T1000 (cell line): Measurements from ENCODE around the gene CNP.
"Not testable (repeated sequence)": the region's sequence is repeated elsewhere in the genome, so short reads cannot be mapped to it uniquely, and the experiment has no call there.

Experiments used
- DNase-seq: peaks from one replicate; lab custom pipeline; 2025; ENCODE audit warnings: mixed read lengths; lab: John Stamatoyannopoulos, UW

CNP gene

GRCh38 chr17:41966463-41967140, at the start of gene CNP:
Gene CNP, plus strand, starts transcription at chr17:41966795. Its CDS starts 90 bp downstream, at chr17:41966885.
- peak; percentile 83 for DNase-seq

DNA sequence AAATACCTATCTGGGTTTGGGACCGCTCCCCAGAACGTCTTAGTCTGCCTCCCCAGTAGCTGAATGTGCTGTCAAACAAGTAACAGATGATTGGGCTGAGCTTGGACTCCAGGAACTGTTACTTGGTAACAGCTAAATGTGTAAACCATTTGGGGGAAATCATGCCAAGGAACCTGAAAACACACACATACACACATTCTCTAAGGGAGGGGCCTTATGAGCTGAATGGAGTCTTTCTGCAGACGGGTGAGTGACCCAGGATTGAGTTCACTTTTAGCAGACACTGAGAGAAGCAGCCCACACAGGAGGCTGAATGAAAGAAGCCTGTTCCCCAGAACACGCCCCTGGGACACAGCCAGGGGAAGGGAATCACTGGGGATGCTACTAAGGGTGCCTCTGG, 49.4 kb upstream of the CNP start:
- no peak for DNase-seq

DNA sequence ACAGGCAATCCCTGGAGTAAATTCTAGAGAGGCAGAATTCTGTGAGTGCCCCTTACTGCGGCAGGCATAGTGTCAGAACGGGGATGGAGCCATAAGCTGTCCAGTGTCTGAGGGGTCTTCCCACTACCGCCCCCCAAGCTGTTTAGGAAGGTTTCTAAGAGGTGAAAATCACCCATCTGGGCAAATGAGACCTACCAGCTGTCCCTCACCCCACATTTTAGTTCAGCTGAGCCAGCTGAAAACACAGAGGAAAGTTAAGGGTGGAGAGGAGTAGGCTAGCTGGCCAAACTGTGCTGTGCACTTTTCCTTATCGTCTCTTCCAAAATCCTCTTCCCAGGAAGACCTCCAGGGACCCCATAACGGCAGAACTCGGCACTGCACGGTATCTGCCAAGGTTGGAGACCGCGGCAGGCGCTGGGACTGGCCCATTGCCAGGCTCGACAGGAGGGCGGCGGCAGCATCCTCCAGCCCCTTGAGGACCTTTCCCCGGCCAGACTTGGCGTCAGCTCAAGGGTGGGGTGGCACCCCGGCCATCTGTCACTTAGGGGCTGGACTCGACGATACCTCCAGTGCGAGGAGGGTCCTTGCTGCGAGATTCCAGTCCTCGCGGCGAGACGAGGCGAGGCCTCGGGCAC, 48.8 kb upstream of the CNP start:
- peak; percentile 33 for DNase-seq

GRCh38 chr17:41918314-41919164, 48.1 kb upstream of the CNP start, which contains the start of gene ACLY:
Gene ACLY, minus strand, starts transcription at chr17:41918951. Its CDS starts 5,078 bp downstream, at chr17:41913873.
- peak; percentile 97 for DNase-seq

DNA sequence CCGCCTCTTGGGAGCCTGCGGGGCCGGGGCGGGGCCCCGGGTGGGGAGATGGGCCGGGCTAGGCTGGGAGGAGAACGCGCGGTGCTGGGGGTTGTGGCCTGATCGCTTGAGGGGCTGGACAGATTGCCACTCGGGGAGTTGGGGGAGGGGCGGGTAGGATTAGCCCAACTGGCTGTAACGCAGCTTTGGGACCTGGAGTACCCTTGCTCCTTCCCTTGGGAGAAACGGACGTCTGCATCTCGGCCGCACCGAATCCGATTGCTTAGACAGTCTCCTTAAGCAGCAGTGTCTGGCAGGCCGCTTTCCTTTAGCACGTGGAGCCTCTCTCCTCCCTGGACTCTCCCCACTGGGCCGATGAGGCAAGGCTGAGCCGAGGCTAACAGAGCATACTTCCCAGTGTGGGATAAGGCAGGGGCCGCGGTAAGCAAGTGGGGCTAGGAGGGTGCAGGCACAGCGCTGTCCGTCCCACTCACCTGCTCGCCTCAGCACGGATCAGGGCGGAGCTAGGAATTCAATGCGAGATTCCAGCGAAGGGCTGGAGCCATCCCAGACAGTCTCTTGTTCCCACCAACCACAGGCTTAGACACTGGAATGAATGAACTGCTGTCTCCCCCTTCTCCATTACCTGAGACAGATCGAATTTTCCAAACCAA, 47.3 kb upstream of the CNP start:
- no peak for DNase-seq

DNA sequence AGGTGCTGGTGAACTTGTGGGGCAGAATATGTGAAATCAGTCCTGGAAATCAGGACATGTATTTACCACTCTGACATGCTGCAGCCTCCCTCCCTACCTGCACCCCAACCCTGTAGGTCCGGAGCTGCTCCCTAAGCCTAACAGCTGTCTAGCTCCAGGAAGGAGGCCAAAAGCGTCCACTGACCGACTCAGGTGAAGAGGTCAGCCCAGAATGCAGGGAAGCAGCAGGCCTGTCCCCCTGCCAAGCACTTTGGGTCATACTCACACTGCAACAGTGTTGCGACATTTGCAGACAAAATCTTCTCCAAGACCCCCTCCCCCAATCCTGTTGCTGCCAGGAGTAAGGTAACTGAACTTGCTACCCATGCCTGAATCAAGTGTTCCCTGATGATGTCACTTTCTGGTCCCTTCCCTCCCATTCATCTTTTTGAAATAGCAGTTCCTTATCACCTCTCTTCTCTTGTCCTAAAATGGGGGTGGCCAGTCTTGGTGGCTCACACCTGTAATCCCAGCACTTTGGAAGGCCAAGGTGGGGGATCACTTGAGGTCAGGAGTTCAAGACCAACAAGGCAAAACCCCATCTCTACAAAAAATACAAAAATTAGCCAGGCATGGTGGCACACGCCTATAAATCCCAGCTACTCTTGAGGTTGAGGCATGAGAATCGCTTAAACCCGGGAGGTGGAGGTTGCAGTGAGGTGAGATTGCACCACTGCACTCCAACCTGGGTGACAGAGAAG, 46.6 kb upstream of the CNP start:
- DNase-seq, result no peak

- no peak for DNase-seq
Measured at GRCh38 chr17:41920580-41920955, 46.0 kb upstream of the CNP start.

GRCh38 chr17:41925991-41926590, 40.5 kb upstream of the CNP start:
- no peak for DNase-seq

- DNase-seq, result no peak
Measured at GRCh38 chr17:41928693-41929251, 37.8 kb upstream of the CNP start.

GRCh38 chr17:41930009-41930832, 36.4 kb upstream of the CNP start, which contains the start of gene ODAD4:
Gene ODAD4, plus strand, starts transcription at chr17:41930617. Its CDS starts 107 bp downstream, at chr17:41930724.
- DNase-seq, result peak; percentile 96

DNA sequence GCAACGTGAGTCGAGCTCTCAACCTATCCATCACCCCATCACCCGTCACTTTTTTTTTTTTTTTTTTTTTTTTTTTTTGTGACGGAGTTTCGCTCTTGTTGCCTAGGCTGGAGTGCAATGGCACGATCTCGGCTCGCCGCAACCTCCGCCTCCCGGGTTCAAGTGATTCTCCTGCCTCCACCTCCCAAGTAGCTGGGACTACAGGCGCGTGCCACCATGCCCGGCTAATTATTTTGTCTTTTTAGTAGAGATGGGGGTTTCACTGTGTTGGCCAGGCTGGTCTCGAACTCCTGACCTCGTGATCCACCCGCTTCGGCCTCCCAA, 35.8 kb upstream of the CNP start:
- DNase-seq, result not testable (repeated sequence)

DNA sequence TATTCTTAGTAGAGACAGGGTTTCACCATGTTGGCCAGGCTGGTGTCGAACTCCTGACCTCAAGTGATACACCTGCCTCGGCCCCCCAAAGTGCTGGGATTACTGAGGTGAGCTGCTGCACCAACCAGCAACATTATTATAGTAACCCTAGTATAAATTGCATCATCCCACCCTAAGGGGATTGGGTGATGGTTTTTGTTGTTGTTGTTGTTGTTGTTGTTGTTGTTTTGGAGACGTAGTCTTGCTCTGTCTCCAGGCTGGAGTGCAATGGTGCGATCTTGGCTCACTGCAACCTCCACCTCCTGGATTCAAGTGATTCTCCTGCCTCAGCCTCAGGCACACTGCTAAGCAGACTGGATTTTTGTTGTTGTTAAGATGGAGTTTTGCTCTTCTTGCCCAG, 34.9 kb upstream of the CNP start:
- DNase-seq, result not testable (repeated sequence)

- DNase-seq, result no peak
Measured at GRCh38 chr17:41932816-41933389, 33.7 kb upstream of the CNP start.

- no peak for DNase-seq
Measured at GRCh38 chr17:41935641-41936040, 31.0 kb upstream of the CNP start.

- DNase-seq, result no peak
Measured at GRCh38 chr17:41937970-41938954, 28.3 kb upstream of the CNP start.

GRCh38 chr17:41939044-41939692, 27.4 kb upstream of the CNP start:
- no peak for DNase-seq

DNA sequence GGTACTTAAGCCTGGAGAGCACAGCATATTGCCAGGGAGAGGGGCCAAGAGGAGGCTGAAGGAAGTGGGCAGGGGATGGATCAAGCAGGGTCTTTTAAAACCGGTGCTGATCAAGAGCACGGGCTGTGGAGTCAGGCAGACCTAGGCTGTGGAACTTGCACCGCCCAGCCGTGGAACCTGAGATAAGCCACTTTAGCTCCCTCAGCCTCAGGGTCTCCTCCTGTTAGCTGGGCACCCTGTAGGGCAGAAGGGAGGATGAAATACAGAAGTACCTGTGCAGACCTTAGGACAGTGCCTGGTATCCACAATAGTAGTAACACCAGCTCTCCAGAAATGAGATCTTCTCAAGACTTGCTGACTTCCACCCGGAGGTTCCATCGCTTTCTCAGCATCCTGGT, 26.9 kb upstream of the CNP start:
- DNase-seq, result no peak

DNA sequence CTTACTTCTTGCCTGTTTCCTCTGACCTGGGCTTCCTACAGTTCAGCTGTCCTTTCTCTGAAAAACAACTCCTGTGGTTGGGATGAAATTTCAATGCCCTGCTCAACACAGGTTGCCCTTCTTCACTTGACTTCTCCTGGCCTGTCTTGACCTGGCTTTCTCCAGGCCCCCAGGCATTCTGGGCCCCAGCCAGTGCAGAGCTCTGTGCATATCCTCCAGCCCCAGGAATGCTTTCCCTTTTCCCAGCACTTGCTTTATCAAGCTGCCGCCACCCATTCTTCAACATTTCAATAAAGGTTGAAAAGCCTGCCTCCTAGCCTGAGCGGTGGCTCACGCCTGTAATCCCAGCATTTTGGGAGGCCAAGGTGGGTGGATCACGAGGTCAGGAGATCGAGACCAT, 25.4 kb upstream of the CNP start:
- no peak for DNase-seq
